HG03565 (cell line): ENCODE measurements around the gene RELA.

Experiments used
- ATAC-seq: cut with Tn5 transposase; IDR thresholded peaks from one replicate; pipeline ENCODE4 v1.9.1; 2021; ENCODE audit warnings: mild to moderate bottlenecking, moderate library complexity; ENCODE audit not compliant: unreplicated experiment

Gene RELA

DNA sequence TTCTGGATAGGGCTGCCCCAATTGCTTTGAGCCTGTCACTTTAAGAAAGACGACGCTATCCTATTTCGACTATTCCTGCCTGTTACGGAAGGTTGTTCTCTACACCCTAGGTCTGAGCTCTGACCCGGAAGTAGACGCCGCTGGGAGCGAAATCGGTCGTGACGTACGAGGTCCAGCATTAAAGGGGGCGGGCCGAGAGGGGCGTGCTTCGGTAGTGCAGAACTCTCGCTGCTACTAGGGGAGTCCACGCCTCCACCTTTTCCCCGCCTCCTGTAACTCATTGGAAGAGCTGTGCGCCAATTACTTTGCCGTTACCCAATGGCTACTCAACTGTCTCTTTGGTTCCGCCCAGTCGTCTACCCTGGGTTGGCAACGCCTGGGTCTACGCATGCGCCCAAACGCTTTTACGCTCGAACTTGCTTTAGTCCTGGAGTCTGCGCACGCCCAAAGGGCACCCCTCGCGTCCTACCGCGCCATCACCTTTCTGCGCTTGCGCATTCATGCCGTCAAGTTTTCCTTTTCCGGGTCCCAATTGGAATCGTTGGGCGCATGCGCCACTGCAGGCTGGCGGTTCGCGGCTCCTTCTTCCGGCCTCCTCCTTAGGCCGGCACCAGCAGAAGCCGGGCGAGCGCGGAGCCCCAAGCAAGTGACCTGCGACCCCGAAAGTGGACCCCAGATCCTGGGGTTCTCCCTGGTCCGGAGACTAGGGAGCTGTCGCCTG lies 47.3 kb downstream of the RELA start, which contains the start of gene PCNX3:
Gene PCNX3, plus strand, starts transcription at position 548 of the 721 bp plus-strand sequence. CDS start 536 bp downstream, outside the sequence.
- peak; percentile 72 for ATAC-seq

DNA sequence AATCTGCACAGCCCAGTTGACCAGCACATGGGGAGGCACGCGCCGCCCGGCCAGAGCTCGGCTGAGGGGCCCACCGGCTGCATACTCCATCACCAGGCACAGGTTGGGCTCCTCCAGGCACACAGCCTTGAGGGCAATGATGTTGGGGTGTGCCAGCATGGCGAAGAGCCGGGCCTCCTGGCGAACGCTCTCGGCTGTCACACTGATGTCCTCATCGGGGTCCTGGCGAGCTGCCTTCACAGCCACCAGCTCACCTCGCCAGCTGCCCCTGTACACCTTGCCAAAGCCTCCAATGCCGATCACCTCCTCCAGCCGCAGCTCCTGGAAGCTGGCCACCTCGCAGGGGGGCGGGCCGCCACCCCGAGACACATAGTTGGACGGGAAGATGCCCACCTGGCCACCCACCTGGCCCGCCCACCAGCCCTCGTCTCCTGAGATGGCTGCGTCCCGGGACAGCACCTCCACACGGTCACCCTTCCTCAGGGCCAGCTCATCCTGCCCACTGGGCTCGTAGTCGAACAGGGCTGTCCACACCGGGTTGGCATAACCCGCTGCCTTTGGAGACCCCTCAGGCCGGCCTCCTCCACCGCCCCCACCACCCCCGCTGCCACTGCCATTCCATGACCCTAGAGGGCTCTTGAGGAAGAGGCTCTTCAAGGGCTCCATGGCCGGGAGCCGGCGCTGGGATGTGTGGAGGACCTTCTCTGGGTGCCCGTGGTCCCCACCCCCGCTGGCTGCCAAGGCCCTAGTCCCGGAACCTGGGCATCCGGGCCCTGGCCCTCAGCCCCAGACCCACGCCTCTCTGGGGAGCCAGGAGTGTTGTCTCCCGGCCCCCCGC lies 49.4 kb downstream of the RELA start:
- ATAC-seq, result no peak

DNA sequence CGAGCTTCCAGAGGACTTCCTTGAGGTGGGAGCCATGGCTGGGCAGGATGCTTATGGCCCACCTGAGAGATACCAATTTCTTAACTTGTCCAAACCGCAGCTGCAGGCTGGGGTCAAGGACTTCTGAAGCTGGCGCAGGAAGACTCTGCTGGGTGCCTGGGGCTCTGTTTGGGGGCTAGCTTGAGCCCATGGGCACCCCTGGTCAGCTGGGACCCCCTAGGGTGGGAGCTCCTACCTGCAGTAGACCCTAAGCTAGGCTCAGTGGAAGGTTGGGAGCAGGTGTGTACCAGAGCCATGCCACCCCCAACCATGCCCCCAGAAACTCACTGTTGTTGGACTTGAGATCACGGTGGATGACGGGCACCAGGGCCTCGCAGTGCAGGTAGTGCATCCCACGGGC lies 50.0 kb downstream of the RELA start:
- no peak for ATAC-seq

DNA sequence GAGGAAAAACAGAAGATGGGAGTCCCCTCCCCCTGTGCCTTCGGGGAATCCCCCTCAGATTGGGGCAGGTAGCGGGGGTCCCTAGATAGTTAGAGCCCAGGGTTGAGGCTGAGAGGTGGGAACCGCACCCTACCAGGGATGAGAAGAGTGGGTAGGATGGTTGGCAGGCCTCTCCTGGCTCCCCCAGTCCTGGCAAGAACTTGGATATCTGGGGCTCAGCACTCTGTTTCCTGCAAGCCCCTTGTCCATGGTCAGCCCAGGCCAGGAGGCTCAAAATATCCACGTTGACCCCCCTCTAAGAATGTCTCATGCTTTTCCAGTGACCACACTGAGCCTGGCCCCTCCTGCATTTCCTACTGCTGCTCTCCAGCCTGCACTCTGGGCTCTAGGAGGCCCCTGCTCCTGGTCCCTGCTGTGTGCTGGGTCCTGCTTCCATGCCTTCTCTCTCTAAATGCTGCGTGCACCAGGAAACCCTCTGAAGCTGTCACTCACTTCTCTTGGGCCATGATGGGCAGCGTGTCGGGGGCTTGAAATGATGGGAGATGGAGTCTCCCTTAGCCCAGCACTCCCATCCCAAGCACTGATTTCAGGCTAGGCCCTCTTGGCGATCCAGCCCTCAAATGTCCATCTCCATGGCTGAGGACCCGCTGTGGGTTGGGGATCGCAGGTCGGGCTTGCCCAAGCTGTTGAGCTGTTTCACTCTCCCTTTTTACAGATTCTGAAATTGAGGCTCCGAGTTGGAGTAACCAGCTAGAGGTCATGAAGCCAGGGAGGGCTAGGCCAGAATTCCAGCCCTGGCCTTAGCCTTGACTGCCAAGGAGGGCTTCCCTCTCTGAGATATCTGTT lies 50.7 kb downstream of the RELA start:
- ATAC-seq, result no peak

DNA sequence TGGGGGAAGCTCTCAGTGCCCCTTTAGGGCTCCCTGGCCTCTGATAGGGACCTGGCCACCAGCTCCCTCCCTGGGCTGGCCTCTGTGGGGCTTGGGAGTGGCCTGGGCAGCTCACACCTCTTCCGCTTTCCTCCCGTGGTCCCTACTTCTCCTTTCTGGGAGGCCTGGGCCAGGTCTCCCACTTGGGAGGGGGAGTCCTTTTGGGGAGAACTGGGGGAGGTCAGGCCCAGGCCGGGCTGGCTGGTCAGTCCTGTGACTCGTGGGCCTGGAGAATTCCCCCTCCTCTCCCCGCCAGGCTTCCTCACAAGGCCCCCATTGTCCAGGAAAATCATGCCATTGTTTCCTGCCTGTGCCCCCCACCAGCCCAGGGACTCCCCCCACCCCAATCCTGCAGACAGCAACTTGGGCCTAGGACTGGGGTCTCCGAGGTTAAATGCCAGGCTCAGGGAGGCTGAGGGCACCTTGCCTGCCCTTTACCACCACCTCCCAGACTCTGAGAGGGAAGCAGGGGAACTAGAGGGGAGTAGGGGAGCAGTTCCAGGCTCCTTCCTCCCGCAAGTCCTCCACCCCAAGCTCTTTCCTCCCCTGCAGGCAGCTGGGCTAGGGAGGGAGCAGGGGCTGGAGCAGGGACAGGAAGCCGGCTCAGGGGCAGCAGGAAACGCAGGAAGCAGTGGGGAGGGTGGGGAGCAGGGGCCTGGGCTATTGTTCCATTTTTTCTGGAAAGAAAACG lies 51.5 kb downstream of the RELA start:
- ATAC-seq, result no peak

DNA sequence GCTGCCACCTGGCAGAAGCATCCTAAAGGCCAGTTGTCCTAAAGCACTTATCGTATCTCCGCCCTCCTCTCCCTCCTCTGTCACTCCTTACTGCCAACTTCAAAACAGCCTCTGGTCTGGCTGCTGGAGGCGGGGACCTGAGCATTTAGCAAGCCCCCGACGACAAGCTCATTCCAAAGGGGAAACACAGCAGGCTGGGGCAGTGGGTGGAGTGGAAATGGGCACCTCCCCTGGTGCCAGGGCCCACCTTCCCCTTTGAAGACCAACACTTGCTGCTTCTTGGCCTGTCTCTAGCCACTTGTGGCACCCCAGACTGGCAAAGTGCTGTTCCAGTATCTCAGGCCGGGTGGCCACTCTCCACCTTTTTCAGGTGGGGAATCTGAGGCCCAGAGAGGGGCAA lies 52.3 kb downstream of the RELA start:
- no peak for ATAC-seq

DNA sequence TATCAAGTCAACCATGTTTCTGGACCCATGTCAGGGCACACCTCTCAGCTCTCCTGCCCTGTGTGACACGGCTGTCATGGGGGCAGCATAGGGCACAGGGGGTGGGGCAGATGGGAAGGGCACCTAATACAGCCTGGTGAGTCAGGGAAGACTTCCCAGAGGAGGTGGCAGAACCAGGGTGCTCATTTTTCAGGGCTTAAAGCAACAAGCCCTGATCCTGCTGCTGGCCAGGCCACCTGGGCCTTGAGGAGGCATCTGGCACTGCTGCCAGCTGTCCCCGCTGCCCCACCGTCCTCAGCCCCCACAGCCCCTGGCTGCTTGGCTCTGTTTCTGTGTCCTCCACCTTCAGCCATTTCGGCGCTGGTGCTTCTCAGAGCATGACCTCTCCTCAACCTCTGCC lies 53.1 kb downstream of the RELA start:
- no peak for ATAC-seq

DNA sequence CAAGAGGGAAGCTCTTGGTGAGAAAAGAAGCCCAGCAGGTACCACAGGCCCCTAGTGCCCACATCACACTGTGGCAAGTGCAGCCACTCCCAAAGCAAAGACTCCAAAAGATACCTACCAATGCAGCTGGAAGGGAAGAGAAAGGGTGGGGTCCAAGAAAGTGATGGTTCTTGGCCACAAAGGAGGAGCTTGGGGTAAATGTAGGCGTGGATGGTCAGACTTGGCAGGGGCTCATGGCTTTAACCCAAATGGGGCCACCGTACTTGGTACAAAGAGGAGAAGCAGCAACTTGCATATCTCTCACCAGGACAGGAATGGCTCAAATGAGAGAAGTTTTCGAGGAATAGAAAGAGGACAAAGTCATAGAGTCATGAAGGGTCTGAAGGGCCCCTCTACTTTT lies 53.5 kb downstream of the RELA start:
- ATAC-seq, result no peak

DNA sequence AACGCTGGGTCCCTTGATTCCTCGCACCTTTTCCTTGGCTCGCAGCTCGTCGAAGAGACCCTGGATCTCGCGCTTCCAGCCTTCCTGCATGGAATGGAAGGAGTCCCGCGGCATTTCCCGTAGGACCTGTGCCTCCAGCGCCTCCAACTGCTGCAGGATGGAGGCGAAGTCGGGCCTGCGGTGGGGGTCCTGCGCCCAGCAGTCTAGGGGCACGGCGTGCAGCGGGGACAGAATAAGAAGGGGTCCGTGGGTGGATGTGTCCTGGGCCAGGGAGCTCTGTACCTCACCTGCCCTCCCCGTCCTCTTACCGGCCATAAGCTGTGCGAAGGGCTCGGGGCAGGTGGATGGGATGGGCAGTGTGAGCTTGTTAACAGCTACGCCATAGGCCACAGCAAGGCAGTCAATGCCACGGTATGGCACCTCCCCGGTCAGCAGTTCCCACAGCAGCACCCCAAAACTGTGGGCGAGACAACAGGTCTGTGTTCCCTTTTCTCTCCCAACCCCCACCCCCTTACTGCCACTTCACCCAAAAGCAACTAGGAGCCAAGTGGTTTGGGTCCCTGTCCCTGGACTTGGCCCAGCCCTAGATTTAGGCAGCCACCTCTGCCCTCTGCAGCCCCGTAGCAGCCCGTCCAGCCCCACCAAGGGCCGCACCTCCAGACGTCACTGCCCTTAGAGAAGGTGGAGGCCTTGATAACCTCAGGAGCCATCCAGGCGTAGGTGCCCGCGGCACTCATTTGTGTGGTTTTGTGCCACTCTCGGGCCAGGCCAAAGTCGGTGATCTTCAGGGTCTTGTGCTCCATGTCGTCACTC lies 54.9 kb downstream of the RELA start:
- ATAC-seq, result no peak

DNA sequence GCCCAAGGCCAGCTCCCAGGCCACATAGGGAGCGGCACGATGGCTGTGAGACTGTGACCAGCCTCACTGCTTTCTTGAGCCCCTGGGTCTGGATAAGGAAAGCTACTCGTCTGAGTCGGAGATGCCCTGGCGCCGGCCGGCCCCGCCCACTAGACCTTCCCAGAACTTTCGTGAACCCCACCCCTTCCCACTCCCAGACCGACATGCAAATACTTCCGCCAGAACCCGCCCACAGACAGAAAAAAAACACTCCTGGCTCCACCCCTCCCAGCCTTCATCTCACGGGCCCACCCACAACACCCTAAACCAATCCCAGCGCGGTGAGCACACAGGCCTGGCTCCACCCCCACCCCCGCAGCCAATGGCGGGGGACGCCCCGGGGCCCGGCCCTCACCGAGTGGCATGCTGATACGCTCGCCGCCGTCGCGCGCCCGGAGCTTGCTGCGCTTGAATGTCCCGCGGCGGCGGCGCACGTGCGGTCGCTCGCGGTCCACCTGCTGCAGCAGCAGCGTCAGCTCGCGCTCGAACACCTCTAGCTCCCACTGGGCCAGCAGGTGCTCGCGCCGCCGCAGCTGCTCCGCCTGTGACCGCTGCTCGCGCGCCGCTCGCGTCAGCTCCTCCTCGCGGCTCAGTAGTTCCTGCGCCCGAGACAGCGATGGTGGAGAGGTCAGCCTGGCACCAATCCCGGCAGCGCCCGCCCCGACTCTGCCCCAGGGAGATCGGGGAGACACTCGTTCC lies 55.7 kb downstream of the RELA start:
- no peak for ATAC-seq

DNA sequence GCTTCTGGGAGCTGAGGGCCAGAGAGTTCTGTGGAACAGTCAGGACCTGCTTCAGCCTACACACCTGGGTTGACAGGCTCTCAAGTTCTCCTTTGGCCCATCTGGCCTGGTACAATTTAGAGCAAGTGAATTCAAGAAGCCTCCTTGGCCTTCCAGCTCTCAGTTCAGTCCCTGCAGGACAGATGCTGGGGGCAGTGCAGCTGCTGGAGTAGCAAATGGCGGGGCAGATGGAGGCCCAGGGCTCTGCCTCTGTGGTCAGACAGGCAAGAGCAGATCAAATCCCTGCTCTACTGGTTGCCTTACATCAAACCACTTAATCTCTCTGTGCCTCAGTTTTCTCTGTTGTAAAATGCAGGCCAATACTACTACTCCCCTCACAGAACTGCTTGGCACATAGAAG lies 58.5 kb downstream of the RELA start:
- ATAC-seq, result no peak
